HepG2 (cell line): ENCODE data around the gene CUL2. TPM values are rescaled to one million over a fixed set of nuclear protein-coding genes. Genes with fewer than 3 reads are reported as not detected.
A peak's percentile ranks its signal among the peaks of the same experiment; 100 is the strongest.

Source experiments
- CCAR2 ChIP-seq: fragments of 200-400 bp; formaldehyde crosslinking; optimal IDR thresholded peaks from 2 replicates; pipeline ENCODE3; 2018; ENCODE audit warnings: low read depth, mild to moderate bottlenecking, low read length, moderate library complexity
- CENPX ChIP-seq: sonication (generic); formaldehyde crosslinking; IDR thresholded peaks from 2 replicates; pipeline ENCODE4 v1.9.0; 2021; ENCODE audit warnings: mild to moderate bottlenecking, missing genetic modification reagents, moderate library complexity
- ELK4 ChIP-seq: sonication (generic); formaldehyde crosslinking; IDR thresholded peaks from 2 replicates; pipeline ENCODE4 v1.9.0; 2021; ENCODE audit warnings: missing genetic modification reagents, borderline replicate concordance
- GABPA ChIP-seq, 2 experiments: IDR thresholded peaks; 2 replicates each; pipeline ENCODE4 v1.6.1; 2011 to 2016; ENCODE audit warnings: low read depth in 2 of 2, low read length in 1 of 2, missing biosample characterization in 1 of 2, missing genetic modification characterization in 1 of 2
- LRRFIP1 ChIP-seq: sonication (generic); formaldehyde crosslinking; conservative IDR thresholded peaks from 2 replicates; pipeline ENCODE4 v1.4.0; 2020; ENCODE audit warnings: missing genetic modification reagents
- PCBP1 ChIP-seq: fragments of 200-400 bp; formaldehyde crosslinking; IDR thresholded peaks from 2 replicates; pipeline ENCODE4 v1.6.1; 2017; ENCODE audit warnings: mild to moderate bottlenecking, low read depth, low read length, borderline replicate concordance
- ZBTB10 ChIP-seq: sonication (generic); formaldehyde crosslinking; IDR thresholded peaks from 2 replicates; pipeline ENCODE4 v1.4.0; 2020; ENCODE audit warnings: missing genetic modification reagents, borderline replicate concordance
- ZBTB25 ChIP-seq: IDR thresholded peaks from 2 replicates; pipeline ENCODE4 v1.6.1; 2018; ENCODE audit warnings: missing genetic modification reagents
- ZBTB46 ChIP-seq: sonication (generic); formaldehyde crosslinking; IDR thresholded peaks from 2 replicates; pipeline ENCODE4 v1.4.0; 2020; ENCODE audit warnings: mild to moderate bottlenecking, missing genetic modification reagents, borderline replicate concordance
- ZFP90 ChIP-seq: sonication (generic); formaldehyde crosslinking; IDR thresholded peaks from 2 replicates; pipeline ENCODE4 v1.8.0; 2022; ENCODE audit warnings: missing genetic modification reagents, mild to moderate bottlenecking, inconsistent platforms, borderline replicate concordance
- ZGPAT ChIP-seq: IDR thresholded peaks from 2 replicates; pipeline ENCODE4 v1.6.1; 2016; ENCODE audit warnings: mild to moderate bottlenecking
- ZNF441 ChIP-seq: sonication (generic); formaldehyde crosslinking; IDR thresholded peaks from 2 replicates; pipeline ENCODE4 v1.7.0; 2021; ENCODE audit warnings: missing genetic modification reagents, borderline replicate concordance
- polyA plus RNA-seq, 8 experiments: library from polyadenylated mRNA; depleted of rRNA in 3 of 8; stranded (reverse) in 7 of 8; unstranded in 1 of 8; fragments of >200 nt; fragmentation: Illumina TruSeq in 4 of 8; extraction: Trizol in 4 of 8; gene quantifications; 2 replicates each; pipeline versions ENCODE4 v1.2.1 to v1.2.3, GENCODE V29; 2011 to 2016; ENCODE audit warnings: low read depth in 4 of 8, missing spikeins in 1 of 8, mixed read lengths in 1 of 8; ENCODE audit not compliant: insufficient read depth in 1 of 8
- total RNA-seq, 5 experiments: library from RNA; depleted of rRNA; stranded (reverse); fragments of >200 nt; fragmentation: Illumina TruSeq; extraction: Trizol; gene quantifications; 2 replicates each; pipeline ENCODE4 v1.2.3, GENCODE V29; 2016; ENCODE audit warnings: low read depth in 1 of 5

CUL2 gene
- total and polyA plus RNA-seq, 2 of the 13 experiments (the other 11 are each of a cell fraction or from before 2014, with no cell fraction given), result 9.6 to 33.1 TPM

GRCh38 chr10:35126530-35127288 lies 36.6 kb upstream of the CUL2 start, which contains the start of gene CREM (continued):
- no peak for TF ChIP-seq LRRFIP1 (CRISPR knock-in tag)
- TF ChIP-seq ZBTB46, result no peak
- TF ChIP-seq ZBTB10 (CRISPR knock-in tag), result no peak; the same call in 1 of the 2 replicates
- TF ChIP-seq PCBP1, result 0 out of 2 replicates have a peak, but pooled peaks have one; percentile 76
- TF ChIP-seq ZGPAT, result peak; percentile 85; the same call in 1 of the 2 replicates
- no peak for TF ChIP-seq ZFP90 (CRISPR knock-in tag)
- peak; percentile 76 for TF ChIP-seq GABPA (IDR thresholded peaks at IDR 0.05; ENCODE audit: low read depth, low read length)
- TF ChIP-seq GABPA (CRISPR knock-in tag; IDR thresholded peaks at IDR 0.05; ENCODE audit: low read depth), result peak; percentile 90
- no peak for TF ChIP-seq ELK4 (CRISPR knock-in tag)
- TF ChIP-seq CCAR2, result no peak
- TF ChIP-seq CENPX (CRISPR knock-in tag), result no peak
- peak; percentile 93 for TF ChIP-seq ZBTB25
- peak; percentile 71 for TF ChIP-seq ZNF441 (CRISPR knock-in tag)
